Kidney capillary endothelial cell (primary cell): ENCODE results near the gene RIC8B.

Source experiments
- DNase-seq: peaks from one replicate; pipeline ENCODE4 v3.0.0-alpha.2; 2018; ENCODE audit warnings: low spot score

The RIC8B gene

DNA sequence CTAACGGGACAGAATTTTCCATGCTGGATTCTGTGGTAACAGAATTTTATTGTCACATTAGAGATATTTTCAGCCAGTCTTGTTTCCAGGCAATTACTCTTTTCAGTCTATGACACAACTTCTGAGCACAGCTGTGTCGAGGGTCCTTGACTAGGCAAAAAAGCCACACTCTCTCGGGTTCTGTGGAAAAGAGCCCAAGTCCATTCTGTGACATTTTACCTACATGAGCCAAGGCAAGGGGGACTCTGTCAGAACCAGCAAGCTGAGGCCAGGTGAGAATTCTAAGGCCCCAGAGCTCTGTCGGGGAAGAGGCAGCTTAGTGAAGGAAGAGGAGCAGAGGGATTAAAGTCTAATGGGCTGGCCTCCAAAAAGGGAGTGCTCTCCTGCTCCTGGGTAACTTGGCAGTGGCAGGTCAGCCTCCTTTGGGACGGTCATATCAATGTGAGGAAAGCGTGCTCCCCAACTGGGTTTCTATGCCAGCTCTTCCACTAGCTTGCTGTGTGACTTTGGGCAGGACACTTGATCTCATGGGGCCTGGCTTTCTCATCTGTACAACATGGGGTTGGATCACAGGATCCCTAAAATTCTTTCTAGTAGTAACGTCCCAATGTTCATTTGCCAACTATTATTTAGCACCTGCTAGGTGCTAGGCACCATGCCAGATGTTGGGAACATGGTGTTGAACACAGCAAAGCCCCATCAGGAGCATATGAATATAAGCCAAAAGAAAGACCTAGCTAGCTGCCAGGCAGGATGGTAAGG, 16.0 kb upstream of the RIC8B start:
- no peak for DNase-seq

DNA sequence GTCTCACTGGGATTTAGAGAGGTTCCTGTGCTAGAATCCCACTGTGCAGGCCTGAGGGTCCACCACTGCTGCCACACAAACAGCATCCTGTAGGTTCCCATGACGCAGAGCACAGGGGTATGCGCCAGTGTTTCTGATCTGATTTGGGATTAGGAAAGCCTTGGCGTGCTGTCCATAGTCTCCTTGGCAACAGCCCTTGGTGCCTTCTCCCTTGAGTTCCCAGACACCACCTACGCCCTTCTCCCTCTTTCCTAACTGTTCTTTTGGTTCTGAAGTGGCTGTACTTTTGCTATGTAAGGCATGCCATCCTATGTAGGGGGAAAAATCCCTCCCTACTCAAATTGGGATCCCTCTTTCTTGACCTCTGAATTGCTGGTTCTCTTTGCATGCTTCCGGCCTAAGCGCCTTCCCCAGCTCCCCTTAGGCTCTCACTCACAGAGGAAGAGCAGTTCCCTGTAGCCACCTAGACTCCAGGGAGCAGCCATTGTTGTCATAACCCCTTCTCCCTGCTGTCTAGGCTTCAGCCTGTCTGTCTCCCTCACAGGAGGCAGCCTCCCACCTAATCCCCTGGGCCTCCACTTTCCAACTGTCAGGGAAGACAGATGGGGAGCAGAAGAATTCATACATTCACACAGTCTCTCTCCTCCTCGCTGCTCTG, 14.8 kb upstream of the RIC8B start:
- no peak for DNase-seq

DNA sequence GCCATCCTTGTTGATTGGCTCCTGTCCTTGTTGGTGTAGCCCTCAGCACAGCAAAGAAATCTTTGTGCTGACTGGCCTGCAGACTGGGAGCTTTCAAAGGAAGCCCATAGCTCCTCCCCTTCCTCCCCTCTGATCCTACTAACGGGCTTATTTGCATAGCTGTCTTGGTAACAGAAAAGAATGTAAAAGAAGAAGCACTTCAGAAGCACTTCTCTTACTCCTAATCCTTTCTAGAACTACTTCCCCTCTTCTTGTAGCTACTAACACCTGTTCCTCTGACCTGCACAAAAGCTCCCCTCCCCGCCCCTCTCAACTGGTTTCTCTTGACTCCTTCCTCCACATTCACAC, 14.3 kb upstream of the RIC8B start:
- no peak for DNase-seq

DNA sequence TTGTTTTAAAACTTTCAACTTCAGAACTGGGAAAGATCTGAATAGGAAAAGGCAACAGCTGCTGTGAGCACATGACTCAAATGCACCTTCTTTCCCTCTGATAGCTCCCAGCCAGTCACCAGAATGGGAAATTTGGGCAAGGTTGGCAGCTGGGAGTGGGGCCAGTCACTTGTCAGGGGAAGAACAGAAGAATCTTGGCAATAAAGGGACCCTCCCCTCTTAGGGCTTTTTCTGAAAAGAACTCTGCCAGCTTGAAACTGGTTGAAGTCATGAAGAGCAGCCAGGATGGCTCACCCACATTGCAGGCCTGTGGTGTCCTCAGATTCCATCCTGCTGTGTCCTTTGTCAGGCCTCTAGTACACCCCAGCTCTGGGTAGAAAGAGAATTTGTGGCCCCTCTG, 10.3 kb upstream of the RIC8B start:
- no peak for DNase-seq

DNA sequence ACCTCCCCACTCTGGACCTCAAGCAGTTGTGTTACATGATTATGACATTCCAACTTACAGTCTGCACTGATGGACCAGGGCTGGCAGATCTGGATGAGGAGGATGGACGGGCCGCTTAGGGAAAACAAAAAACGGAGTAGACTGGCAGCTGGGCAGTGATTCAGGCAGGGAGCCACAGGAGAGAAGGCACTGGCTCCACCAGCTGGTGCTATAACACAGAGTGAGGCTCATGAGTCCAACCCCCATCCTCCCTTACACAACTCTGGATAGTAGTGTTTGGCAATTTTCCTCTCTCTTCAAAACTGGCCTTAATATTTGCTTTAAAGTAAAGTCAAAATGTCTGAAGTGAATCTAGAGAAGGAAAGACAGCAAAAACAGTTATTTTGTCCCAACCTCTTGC, 9.7 kb upstream of the RIC8B start:
- DNase-seq: no peak

DNA sequence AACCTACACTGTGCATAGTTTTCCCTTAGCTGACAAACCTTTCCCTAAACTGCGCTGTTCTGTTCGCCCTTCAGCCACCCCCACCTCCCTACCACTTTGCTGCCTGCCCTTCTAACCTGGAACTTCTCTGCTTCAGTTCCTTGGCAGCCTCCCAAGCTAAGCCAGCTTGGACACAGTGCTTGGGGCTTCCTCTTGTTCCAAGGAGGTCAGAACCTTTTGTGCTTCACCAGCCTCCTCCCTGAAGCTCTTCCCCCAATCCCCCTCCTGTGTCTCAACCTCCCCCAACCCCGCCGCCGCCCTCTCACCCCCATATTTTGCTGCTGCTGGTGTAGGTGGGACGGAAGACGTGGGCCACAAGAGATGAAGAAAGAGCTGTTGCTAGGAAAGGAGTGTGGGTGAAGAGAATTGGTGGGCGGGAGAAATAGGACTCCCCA, 8.1 kb upstream of the RIC8B start:
- no peak for DNase-seq

DNA sequence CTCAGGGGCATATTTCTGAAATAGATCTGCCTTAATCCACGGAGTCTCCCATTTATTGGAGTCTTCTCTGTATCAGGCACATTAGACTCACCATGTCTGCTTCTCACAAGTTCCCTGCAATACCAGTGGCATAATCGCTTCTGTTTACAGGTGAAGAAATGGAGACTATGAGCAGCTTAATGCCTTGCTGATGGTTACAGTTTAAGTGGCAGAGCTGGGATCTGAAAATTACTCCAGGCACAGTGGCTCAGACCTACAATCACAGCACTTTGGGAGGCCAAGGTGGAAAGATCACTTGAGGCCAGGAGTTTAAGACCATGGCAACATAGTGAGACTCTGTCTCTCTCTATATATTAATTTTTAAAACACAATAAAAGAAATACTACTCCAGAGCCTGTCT, 7.3 kb upstream of the RIC8B start:
- no peak for DNase-seq

DNA sequence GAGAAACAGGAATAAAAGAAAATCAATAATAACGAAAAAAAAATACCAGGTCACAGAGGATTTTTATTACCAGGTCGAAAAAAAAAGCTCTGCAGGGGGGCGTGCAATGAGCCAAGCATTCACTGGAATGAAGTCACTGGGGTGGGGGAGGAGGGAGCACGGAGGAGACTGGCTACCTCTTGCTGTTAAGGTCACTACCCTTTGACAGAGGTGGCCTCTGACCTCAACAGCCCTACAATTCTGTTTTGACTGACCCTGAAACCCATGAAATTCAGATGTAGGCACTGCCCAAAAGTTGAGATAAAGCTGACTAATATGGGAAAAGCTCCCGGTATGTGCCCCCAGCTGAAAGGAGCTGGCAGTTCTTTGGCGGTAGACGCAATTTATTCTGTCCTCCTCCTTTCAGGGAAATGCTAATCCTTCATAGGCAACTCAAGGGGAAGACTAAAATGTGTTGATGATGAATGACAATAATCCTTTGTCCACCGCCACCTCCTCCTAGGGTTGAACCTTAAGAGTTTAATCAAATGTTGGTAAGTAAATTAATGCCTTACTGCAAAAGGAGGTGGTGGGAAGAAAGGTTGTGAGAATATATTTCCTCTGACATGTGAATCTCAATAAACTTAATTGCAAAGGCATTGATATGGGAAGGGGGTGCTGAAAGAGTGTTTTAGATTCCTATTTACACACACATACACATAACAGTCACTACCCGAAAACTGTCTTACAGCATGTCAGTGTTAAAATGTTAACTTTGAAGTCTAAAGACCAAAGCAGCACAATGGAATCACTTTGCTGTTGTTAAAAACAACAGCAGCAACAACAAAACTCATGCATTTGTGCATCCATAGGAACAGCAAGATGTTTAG, 6.3 kb upstream of the RIC8B start:
- no peak for DNase-seq

DNA sequence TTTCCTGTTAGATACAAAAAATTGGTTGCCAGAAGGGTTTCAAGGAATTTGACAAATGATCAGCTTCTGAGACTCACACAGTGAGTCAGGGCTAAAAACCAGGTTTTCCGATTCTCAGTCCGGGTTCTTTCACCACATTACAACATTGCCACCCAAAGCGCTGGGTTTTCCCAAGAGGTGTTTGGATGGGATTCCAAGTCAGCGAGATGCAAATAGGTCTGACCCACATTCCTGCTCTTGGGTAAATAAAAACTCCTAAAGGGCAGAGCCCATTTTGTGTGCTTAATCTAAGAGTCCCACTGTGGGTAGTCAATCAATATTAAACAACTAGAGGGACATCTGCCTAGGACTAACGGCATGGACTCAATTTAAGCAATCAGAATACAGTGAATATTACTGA, 5.4 kb upstream of the RIC8B start:
- DNase-seq: no peak

DNA sequence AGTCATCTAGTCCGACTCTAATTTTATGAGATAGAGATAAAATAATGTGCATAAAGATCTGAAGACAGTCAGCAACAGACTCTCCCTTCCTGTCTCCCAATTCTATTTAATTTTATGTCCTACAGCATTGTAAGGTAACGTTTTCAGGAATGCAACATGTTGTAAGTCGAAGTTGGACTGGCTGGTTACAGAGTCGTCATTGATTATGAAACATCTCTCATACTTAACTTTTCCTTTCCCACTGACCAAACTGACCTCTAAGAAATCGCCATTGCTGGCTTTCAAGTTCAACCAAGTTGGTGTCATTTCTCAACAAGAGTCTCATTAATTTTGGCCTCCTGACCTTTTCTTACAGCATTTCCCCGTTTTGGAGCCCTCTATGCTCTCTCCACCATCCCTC, 4.9 kb upstream of the RIC8B start:
- DNase-seq: no peak

DNA sequence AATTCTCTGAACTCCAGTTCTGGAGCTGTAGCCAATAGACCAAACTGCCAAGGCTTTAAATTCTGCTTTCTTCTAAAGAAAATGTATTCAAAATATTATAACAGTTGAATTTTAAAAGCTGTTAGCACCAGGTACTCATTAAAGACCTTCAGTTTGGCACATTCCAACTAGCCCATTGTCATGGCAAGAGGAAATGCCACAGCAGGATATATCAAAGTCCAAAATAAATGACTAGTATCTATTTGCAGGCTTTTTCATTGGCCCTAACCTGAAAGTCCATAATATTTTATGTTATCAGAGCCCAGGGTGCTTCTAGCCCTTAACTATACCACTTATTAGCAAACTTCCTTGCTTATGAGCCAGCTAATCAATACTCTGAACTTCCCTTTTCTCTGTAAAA, 3.1 kb upstream of the RIC8B start:
- no peak for DNase-seq

DNA sequence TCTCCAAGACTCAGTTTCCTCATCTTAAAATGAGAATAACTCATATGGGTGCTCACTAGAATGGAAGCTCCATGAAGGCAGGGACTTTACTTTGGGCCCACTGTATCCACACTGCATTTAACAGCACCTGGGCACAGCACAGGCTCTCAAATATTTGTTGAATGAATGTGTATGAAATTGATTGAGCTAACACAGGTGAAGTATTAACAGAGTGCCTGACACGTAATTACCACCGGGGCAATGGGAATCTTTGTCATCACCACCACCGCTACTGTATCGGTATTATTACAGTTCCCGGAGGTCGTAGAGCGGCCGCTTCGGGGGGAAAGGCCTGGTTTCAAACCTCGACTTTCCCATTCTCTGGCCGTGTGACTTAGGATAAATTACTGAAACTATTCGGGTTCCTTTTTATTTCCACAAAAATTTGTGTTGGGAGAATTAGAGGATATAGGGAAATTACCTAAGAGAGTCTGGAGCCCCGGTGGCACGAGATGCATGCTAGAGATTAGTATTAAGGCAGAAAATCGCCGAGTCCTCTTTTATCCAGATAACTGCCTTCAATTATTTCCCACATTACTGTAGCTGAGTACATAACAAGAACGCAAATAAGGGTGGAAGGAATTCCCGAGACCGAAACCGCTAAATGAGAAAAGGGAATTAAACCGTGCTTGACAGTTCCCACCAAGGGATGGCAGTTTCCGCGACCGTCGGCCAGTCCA, 1.0 kb upstream of the RIC8B start:
- no peak for DNase-seq

DNA sequence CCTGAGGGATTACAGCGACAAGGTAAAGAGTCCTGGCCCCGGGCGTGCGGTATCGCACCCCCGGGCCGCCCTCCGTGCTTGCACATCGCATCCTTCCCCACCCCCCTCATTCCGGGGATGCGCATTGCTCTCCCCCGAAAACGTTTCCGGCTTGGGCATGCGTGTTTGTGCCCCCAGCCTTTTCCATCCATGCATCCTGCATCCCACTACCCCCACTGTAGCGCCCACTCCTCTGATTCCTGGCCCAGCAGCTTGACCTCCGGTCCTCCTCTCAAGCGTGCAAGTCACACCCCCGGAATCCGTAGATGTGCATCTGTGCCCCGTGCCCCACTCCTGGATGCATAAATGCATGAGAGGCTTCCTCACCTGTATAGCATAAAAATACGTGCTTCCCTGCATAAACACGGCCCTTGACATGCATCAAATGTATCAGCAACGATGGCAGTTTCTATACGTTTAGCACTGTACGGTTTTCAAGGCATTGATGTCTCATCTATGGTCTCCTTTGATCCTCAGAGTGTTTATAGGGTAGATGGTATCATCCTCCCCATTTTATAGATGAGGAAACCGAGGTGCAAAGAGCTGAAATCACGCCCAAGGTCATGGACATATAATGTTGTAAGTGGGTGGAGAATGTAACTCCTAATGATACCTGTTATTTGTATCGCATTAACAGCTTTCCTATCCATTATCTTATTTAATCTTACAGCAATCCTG, 484 bp downstream of the RIC8B start:
- no peak for DNase-seq

DNA sequence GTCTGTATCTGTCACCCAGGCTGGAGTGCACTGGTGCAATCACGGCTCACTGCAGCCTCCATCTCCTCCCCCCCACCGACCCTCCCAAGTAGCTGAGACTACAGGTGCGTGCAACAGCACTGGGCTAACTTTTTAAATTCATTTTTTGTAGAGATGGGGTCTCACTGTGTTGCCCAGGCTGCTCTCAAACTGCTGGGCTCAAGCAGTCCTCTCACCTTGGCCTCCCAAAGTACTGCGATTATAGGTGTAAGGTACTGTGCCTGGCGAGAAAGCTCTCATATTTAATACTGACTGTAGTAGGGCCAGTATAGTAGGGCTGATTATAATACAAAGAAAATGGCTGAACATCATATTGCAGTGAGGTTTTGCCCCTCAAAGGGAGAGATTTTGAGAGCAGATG, 2.4 kb downstream of the RIC8B start:
- no peak for DNase-seq

DNA sequence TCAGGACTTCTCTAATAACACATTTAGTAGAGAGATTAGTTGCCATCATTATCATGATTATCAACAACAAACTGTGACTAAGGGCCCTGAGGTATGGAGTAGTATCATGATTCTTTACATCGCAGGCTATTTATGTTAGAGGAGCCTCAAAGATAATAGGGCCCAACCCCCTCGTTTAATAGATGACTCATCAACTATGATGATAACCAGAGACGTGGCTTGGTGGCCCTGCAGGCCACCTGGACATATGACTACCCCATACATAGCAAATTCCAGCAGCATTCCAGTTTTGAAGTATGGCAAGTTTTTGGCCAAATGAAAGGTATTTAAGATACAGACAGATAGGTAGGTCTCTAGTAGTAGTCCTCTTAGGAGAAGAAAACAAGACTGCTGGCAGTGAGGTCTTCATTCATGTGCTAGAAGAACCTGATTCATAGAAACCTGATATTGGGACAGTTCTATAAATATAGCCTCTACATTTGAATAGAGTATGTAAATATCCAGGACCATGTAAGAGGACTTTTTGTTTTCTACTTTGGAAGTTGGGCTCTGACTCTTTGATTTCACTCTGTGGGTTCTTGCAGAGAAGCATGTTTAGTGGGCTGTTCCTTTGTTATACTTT, 5.6 kb downstream of the RIC8B start:
- no peak for DNase-seq

DNA sequence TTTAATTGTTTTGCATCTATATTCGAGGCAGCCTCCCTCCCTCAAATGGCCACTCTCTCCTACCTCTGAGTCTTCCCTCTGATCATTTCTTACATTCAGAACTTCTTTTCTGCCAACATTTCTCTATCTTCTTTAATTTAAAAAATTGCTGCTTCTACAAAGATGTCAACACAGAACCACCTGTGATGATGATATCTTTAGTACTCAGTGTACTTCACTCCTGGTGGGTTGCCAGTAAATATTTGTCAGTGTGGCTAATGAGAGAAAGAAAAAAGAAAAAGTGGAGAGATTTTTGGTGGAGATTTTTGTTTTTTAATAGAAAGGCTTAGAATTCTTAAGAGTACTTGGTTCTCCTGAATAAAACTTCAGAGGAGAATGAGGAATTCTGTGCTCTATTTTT, 8.1 kb downstream of the RIC8B start:
- no peak for DNase-seq

DNA sequence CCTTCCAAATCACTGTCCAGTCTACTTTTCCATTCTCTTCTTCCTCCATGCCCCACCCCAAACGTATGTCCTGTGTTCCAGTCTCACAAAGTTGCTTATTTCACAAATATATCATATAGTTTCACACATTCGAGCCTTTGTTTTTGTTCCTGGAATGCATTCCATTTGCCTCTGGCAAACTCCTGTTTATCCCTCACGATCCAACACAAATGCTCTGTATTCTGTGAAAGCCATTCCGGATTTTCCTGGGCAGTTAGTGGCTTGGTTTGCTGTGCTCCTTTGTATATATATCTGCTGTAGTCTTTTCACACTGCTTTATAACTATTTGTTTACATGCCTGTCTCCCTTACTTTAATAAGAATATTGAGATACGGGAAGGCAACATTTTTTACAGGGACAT, 9.0 kb downstream of the RIC8B start:
- DNase-seq: no peak

DNA sequence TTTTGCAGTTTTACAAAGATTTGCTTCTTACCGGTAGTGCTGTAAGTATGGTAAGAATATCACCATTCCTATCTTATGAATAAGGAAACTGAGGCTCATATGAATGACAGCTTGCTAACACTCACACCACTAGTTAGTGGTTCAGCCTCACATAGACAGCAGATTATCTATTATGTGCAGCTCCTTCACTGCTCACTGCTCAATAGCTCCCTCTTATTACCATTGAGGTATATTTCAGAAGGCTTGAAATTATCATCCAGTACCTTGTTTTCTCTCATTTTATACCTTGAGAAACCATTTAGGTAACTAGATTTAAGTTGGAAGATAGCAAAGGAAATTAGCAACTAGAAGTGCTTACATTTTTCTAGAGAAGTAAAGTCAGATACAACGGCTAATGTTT, 15.5 kb downstream of the RIC8B start:
- no peak for DNase-seq

DNA sequence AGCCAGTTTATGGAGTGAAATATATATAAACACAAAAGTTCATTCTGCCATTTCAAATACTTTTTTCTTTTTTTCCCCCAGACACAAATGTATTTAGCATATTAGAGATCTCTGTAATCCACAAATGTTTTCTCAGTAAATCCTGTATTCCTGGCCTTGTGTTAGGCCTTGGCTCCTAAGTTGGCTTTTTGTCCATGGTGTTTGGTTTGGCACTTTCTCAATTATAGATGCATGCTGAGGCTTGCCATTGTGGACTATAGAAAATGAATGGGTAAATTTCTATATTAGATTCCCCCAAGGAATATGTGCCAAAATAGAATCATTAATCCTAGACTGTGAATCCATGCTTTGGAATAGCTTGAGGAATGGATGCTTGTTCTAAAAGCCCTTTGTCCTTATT, 17.0 kb downstream of the RIC8B start:
- no peak for DNase-seq

DNA sequence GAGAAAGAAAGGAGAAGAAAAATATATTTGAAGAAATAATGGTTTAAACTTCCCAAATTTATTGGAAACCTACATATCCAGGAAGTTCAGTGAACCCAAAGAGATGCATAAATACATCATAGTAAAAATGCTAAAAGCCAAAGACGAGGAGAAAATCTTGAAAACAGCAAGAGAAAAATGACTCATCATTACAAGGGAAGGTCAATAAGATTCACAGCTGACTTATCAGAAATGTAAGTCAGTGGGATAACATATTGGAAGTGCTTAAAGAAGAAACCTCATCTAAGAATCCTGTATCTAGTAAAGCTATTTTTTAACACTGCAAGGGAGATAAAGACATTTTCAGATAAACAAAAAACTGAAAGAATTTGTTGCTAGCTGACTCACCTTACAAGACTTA, 19.9 kb downstream of the RIC8B start:
- no peak for DNase-seq

DNA sequence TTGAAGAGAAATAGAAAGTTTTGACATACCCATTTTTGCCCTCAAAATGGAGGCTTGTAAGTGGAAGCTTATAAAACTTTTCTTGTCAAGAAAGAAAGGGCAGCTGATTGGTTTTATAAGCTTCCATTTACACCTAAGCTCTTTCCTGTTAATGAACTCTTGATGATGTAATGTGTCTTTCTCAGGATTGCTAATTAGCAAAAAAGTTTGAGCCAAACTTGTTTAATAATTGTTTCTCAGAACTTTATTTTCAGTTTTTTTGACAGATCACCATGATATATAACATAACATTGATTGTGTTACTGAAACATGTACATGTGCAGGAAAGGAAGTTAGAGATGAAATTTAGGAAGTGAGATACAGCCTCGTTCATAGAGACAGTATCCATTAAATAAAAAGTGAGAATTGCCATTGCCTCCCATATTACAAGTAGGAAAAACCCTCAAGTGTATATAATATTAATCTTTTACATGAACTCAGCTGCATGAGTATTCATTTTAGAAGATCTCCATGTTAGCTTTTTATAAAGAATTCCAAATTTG, 26.8 kb downstream of the RIC8B start:
- DNase-seq: no peak
